ENCODE measurements around the gene CELF1. TPM values are rescaled to one million over a fixed set of nuclear protein-coding genes. Genes with fewer than 3 reads are reported as not detected.

CELF1 gene
- total and polyA plus RNA-seq, 2 experiments from 2014 or later = 124 to 233 TPM

GRCh38 chr11:47461876-47462275, 91.1 kb downstream of the CELF1 start:
- Mint-ChIP-seq H3K4me3 (no peak overlapping the region), H3K9me3 (no peaks in the 10 kb centered on the region), H3K36me3 (ENCODE audit: low read depth) (peaks cover 11% of the 10 kb centered on the region), H3K4me1 (peaks cover 18% of the 10 kb centered on the region), H3K27me3 (ENCODE audit: insufficient read depth, low read depth, poor library complexity) (peaks cover under 1% of the 10 kb centered on the region), H3K27ac (peak overlapping the region; percentile 29; the same call in 1 of the 2 replicates)
- Histone ChIP-seq H2AFZ (no peak overlapping the region), H3K4me1 (ENCODE audit: insufficient read depth) (peaks cover 11% of the 10 kb centered on the region), H3K79me2 (replicated peaks; ENCODE audit: insufficient read depth) (peaks cover 25% of the 10 kb centered on the region), H3K4me2 (no peak overlapping the region), H3F3A (replicated peaks; ENCODE audit: low read depth) (peaks cover 5% of the 10 kb centered on the region; the same call in 1 of the 2 replicates), H4K20me1 (replicated peaks; ENCODE audit: insufficient read depth) (peaks cover 12% of the 10 kb centered on the region), H3K27ac (ENCODE audit: low read depth) (peak overlapping the region; percentile 63; the same call in 1 of the 2 replicates), H3K36me3 (ENCODE audit: insufficient read depth) (0 out of 2 replicates have a peak, but pooled peaks cover 9% of the 10 kb centered on the region), H3K27me3 (ENCODE audit: insufficient read depth) (no peaks in the 10 kb centered on the region), H3K9me2 (ENCODE audit: insufficient read depth) (no peaks in the 10 kb centered on the region), H3K4me3 (no peak overlapping the region)
- DNase-seq (ENCODE audit: low spot score) (no peak), ATAC-seq (no peak)
- TF ChIP-seq JUNB (IDR thresholded peaks at IDR 0.05; ENCODE audit: unreplicated experiment) (no peak), ZNF462 (CRISPR knock-in tag; IDR thresholded peaks at IDR 0.05) (no peak), CTCF (conservative IDR thresholded peaks at IDR 0.05; ENCODE audit: low read depth in 2 of 2) (no peak), CREB1 (CRISPR knock-in tag; IDR thresholded peaks at IDR 0.05; ENCODE audit: low read depth) (no peak), POLR2AphosphoS5 (IDR thresholded peaks at IDR 0.05; ENCODE audit: low read depth) (no peak), ZNF114 (CRISPR knock-in tag; IDR thresholded peaks at IDR 0.05) (no peak), ETS1 (IDR thresholded peaks at IDR 0.05) (no peak)
- TF ChIP-seq, protein P1, sequence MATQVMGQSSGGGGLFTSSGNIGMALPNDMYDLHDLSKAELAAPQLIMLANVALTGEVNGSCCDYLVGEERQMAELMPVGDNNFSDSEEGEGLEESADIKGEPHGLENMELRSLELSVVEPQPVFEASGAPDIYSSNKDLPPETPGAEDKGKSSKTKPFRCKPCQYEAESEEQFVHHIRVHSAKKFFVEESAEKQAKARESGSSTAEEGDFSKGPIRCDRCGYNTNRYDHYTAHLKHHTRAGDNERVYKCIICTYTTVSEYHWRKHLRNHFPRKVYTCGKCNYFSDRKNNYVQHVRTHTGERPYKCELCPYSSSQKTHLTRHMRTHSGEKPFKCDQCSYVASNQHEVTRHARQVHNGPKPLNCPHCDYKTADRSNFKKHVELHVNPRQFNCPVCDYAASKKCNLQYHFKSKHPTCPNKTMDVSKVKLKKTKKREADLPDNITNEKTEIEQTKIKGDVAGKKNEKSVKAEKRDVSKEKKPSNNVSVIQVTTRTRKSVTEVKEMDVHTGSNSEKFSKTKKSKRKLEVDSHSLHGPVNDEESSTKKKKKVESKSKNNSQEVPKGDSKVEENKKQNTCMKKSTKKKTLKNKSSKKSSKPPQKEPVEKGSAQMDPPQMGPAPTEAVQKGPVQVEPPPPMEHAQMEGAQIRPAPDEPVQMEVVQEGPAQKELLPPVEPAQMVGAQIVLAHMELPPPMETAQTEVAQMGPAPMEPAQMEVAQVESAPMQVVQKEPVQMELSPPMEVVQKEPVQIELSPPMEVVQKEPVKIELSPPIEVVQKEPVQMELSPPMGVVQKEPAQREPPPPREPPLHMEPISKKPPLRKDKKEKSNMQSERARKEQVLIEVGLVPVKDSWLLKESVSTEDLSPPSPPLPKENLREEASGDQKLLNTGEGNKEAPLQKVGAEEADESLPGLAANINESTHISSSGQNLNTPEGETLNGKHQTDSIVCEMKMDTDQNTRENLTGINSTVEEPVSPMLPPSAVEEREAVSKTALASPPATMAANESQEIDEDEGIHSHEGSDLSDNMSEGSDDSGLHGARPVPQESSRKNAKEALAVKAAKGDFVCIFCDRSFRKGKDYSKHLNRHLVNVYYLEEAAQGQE (IDR thresholded peaks at IDR 0.05; ENCODE audit: unreplicated experiment) = no peak

Data from GM23338 (cell line).